NCI-H524 treated with DMSO at 0.1 percent for 48 hours (cell line): ENCODE results near the gene MYRFL.
"Not testable (repeated sequence)": the region's sequence is repeated elsewhere in the genome, so short reads cannot be mapped to it uniquely, and the experiment has no call there.

ENCODE experiments used
- DNase-seq: peaks from one replicate; lab custom pipeline; 2025; lab: John Stamatoyannopoulos, UW

The MYRFL gene

GRCh38 chr12:69988481-69989321, 163.7 kb downstream of the MYRFL start:
- DNase-seq, result no peak

GRCh38 chr12:69991690-69992288, 166.8 kb downstream of the MYRFL start:
- no peak for DNase-seq

GRCh38 chr12:69993433-69993832, 168.4 kb downstream of the MYRFL start:
- DNase-seq, result no peak

- DNase-seq, result not testable (repeated sequence)
These were observed 169.1 kb downstream of the MYRFL start for GRCh38 chr12:69994086-69994485.

GRCh38 chr12:69994724-69995173, 169.7 kb downstream of the MYRFL start:
- DNase-seq, result no peak

GRCh38 chr12:69996241-69996640, 171.2 kb downstream of the MYRFL start:
- DNase-seq, result no peak

- DNase-seq, result no peak
These were observed 171.7 kb downstream of the MYRFL start for GRCh38 chr12:69996722-69997121.

- no peak for DNase-seq
These were observed 173.0 kb downstream of the MYRFL start for GRCh38 chr12:69998011-69998410.

- DNase-seq, result no peak
These were observed 173.9 kb downstream of the MYRFL start for GRCh38 chr12:69998922-69999321.

- DNase-seq, result no peak
These were observed 174.5 kb downstream of the MYRFL start for GRCh38 chr12:69999561-69999960.

- DNase-seq, result no peak
These were observed 177.3 kb downstream of the MYRFL start for GRCh38 chr12:70002097-70002911.

- DNase-seq, result no peak
These were observed 177.9 kb downstream of the MYRFL start for GRCh38 chr12:70002912-70003255.

GRCh38 chr12:70005864-70006618, 181.0 kb downstream of the MYRFL start:
- DNase-seq, result no peak

GRCh38 chr12:70006619-70006973, 181.6 kb downstream of the MYRFL start:
- no peak for DNase-seq

- DNase-seq, result no peak
These were observed 182.7 kb downstream of the MYRFL start for GRCh38 chr12:70007687-70008086.
